CD4-positive, alpha-beta T cell treated with Interleukin-6 for 4 hours (primary cell): ENCODE results near the gene IL1RAP.
A peak's percentile ranks its signal among the peaks of the same experiment; 100 is the strongest.
"Not testable (repeated sequence)": the region's sequence is repeated elsewhere in the genome, so short reads cannot be mapped to it uniquely, and the experiment has no call there.

ENCODE experiments used
- DNase-seq: peaks from one replicate; pipeline ENCODE4 v3.0.0-alpha.2; 2020; ENCODE audit warnings: mixed read lengths

The IL1RAP gene

DNA sequence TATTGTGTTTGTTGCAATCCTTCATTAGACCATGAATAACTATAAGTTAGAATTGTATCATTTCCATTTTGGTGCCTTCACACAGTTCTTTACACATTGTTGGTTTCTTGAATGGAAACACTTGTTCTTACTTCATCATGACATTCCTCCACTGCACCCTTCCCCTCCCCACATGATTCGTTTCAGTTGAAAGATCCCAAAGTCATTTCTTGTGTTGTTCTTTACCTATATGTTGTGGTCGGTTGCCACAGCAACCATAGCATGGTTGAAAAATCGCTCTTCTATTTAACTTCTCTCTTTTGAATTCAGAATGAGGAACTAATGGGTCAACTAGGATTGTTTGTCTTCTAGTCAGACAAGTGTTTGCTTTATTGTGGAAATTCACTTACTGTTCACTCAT is 103.3 kb downstream of the IL1RAP start:
- peak; percentile 7 for DNase-seq

DNA sequence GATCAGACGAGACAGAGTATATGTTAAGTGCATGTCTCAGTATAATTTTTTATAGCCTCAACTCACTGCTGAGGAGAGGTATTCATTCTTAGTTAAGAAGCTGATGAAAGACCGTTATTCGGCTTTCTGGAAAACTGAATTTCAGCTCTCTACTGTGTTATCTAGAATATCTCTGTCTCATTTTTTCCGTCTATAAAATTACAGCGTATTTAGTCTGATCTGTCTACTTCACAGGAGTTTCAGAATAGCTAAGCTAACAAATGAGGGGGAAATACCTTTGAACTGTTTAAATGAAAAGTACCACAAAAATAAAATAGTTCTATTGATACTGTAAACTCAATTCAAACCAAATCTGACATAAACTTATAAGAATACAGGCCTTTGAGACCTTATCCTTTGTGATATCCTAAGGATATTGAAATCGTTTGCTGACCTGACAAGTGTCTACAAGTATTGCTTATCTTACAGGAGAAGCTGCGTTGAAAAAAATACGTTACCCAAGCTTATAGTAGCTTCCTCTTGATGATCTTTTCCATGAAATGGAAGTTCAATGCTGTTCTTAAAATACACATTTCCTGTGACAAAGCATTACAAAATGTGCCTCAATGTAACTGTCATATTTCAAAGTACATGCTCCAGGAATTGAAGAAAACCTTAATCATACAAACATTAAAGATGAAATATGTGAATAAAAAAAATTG is 104.6 kb downstream of the IL1RAP start:
- DNase-seq, result no peak

DNA sequence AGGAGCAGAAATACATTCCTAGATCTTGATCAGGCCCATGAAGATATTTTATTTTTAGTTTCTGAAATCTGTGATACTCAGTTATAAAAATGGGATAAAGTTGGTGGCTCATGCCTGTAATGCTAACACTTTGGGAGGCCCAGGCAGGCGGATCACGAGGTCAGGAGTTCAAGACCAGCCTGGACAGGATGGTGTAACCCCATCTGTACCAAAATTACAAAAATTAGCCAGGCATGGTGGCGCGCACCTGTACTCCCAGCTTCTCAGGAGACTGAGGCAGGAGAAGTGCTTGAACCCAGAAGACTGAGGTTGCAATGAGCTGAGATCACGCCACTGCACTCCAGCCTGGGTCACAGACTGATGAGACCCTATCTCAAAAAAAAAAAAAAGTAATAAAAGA is 105.5 kb downstream of the IL1RAP start:
- no peak for DNase-seq

DNA sequence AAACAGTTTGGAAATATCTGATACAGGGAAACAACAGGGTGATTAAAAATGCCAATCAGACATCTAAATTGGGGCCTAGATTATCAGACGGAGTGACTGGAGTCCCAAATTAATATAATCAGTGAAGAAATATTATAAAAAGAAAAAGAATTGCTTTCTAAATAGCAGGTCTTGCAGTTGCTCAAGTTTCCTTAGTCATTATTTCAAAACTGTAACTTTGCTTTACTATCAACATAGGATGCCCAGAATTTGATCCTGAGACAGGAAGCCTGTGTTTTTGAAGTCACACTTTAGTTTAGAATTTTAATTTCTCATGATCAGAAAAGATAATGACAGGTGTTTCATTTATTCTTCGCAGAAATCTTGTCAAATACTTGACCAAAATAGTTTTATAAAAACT is 105.9 kb downstream of the IL1RAP start:
- DNase-seq, result no peak

DNA sequence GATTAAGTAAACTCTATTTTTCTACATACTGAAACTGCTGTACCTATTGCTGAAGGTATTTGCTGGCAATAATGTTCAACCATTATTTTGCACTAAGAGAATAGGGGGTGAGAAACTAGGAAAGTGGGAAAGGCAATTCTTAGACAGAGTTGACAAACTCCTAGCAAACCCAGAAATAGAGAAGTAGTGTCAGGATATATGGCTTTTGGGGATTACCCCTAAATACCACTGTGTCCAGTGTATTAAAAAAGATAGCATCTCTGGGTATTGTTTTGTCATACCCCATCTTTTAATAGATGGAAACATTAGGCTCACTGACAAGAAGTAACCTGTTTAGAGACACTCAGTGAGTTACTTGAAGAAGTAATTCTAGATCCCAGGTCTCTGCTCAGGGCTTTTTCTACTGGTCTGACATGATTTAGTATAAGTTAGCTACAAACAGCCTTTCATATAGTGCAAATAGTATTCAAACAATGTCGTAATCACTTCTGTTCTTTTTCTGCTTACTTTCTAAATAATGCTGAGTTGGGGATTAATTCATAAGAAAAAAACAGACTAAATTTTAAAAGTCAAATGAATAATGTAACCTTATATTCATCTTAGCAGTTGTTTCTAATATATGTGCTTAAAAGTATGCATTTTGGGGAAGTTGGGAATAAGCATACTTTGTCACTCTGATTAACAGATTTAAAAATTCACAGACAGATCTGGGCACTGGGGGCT is 107.2 kb downstream of the IL1RAP start:
- DNase-seq, result no peak

DNA sequence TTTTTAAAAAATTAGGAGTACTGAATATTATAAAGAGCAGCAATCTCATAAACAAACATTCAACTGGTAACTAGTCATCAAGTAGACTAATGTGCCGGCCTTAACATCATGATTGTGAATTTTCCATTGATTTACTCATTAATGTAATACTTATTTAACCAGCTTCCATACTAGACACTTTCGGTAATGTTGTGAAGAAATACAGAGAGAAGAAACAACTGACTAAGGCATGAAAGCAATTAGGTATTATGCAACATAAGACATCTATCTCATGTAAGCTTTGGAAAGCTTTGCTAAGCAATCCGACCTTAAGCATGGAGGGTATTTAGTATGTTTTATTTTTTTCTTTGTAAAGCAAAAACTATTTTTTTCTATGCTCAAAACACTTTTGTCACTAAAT is 108.0 kb downstream of the IL1RAP start:
- no peak for DNase-seq

DNA sequence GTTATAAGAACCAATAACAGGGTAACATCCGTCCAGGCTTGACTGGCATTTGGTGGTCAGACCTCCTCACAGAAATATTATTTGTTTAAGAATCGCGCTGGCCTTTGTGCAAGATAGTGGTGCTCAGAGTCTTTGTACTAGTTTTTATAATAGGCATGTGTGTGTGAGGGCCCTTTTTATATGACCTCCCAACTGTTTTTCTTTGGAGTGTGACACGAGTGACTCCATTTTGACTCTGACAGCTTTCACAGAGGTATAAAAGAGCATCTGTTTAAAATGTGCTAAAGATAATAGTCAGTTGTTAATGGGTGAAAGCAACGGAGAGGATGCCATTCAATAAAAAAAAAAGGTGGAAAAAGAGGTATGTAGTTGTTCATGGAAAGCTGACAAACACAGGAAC is 110.4 kb downstream of the IL1RAP start:
- DNase-seq, result no peak

DNA sequence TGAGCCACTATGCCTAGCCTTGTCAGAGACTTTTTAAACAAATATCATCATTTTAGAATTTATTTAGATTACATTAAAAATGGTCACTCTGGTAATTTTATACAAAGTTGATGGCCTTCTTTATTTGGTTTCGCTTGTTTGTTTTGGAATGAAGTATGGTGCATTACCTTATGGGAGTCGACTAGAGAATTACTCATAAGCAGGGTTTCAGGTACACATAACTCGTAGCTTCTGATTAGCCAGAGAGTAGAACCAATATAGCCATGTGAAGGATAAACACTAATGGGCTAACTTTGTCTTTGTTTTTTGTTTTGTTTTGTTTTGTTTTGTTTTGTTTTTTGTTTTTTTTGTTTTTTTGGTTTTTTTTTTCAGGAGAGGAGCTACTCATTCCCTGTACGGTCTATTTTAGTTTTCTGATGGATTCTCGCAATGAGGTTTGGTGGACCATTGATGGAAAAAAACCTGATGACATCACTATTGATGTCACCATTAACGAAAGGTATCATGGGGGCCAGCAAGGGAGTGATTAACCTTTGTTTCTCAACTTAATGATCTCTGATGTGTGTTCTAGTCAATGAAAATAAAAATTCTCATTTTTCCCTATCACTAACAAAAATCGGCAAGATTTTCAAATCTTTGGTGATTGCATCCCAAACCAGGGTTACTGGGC is 113.2 kb downstream of the IL1RAP start:
- DNase-seq, result no peak

DNA sequence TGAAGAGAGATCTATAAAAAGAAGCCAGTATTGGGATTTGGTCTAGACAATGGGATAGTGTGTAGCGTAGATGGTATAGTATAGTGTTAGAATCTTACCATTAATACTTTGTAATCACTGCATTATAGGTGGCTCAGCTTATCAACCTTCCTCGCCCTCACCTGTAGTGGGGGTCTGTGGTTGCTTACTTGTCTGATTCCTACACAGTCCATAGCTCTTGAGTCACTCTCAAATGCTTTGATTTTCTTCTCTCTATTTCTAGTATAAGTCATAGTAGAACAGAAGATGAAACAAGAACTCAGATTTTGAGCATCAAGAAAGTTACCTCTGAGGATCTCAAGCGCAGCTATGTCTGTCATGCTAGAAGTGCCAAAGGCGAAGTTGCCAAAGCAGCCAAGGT is 115.2 kb downstream of the IL1RAP start:
- no peak for DNase-seq

DNA sequence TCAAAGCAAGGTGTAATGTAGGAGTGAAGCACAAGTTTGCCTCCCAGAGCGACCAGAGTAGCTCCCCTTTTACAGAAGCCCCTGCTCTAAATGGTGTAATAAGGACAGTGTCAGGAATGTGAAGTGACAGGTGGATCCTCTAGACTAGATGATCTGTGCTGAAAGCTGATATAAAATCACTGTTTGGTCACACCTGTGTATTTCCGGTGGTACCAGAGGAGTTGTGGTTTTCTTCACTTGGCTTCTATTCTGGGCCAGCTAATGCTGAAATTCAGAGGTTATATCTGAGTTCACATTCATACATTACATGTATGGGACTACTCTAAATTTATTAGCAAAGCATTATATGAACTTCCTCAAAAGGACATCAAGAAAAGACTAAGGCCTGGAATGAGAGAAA is 117.4 kb downstream of the IL1RAP start:
- no peak for DNase-seq

DNA sequence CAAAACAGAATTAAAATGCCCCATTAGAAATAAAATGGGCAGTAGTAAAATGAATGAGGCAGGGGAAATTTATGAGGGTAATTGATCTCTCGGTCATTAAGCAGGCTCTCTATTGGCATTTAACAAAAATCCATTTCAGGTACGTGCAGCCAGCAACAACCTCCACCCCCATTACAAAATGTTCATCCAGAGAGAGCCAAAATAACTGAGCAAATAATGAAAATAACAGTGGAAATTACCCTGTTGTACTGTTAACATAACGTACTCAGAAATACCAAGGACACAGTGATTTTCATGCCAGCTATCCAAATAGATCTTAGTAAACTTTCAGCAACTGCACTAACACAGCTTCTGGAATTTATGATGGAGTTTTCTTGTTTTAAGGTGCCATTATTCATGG is 127.7 kb downstream of the IL1RAP start:
- DNase-seq, result no peak

DNA sequence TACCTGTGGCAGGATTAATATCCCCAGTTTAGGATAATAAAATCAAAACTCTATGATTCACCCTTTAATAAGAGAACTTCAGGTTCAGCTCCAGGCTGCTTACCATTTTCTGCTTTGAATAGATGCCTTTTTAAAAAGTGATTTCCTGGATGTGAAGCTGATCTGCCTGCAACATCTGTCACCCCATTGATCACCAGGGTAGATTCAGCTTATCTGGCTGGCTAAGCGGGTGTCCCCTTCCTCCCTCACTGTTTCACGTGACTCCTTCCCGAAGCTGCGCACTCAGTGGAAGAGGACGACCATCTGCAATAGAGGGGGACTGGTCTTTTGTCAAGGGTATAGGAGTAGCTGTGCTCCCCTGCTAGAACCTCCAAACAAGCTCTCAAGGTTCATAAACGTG is 128.1 kb downstream of the IL1RAP start:
- DNase-seq, result no peak

DNA sequence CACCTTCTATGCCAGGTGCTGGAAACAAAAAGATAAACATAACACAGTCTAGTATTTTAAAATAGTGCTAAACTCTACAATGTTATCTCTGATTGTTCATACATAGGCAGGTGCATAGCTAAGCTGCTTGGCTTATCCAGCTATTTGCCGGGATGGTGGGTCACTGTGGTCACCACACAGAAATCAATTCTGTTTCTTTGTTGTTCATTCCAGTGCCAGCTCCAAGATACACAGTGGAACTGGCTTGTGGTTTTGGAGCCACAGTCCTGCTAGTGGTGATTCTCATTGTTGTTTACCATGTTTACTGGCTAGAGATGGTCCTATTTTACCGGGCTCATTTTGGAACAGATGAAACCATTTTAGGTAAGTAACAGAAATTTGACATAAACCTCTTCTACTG is 130.2 kb downstream of the IL1RAP start:
- DNase-seq, result no peak

DNA sequence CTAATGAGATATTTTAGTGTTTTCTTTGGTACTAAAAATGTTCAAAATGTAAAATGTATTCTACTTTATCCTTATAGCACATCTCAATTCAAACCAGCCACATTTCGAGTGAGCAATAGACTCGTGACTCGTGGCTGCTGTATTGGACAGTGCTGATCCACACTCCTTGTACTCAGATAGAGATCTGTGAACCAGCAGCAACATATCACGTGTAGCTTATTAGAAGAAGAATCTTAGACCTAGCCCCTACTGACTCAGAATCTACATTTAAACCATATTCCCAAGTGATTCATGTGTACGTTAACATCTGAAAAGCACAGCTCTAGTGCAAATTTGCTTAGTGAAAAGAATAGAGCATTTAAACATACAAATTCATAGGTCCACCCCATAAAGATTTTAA is 130.9 kb downstream of the IL1RAP start:
- no peak for DNase-seq

DNA sequence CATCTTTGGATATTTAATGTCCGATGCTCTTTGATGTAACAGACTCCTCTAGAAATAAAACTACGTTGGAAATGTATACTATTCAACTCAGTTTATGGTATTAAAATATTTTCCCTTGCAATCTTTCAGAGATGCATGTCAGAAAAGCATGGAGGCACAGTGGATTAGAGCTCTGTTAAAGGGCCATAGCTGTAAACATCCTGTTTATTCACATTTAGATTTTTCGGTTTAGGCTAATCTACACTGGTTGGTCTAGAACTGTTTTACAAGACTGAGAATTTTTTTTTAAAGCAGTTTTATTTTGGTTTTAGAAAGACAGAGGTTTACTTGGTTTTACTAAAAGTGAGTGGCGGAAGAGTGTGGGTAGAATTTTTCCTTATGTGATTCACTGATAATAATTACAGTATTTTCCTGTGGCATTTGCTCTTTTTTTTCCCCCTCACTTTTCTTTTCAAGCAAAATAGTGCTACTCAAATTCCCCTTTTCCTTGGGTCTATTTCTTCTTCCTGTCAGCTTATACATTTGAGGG is 132.1 kb downstream of the IL1RAP start:
- DNase-seq, result no peak

DNA sequence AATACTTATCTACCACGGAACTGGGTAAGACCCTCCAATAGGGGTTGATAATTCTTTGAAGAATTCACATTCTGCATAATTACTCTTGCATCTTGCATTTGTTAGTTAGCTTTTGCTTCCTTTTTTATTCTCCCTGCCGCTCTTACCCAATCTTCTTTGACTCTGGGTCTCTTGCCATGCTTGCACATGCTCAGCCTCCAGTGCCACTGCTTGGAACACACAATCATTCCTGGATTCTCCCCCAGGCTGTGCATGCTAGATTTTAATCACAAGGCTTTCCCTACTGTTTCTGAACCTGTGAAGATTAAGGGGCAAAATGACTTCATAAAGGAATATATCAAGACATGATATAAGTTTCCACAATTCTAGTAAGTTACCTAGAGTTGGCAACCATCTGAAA is 133.1 kb downstream of the IL1RAP start:
- DNase-seq, result no peak

DNA sequence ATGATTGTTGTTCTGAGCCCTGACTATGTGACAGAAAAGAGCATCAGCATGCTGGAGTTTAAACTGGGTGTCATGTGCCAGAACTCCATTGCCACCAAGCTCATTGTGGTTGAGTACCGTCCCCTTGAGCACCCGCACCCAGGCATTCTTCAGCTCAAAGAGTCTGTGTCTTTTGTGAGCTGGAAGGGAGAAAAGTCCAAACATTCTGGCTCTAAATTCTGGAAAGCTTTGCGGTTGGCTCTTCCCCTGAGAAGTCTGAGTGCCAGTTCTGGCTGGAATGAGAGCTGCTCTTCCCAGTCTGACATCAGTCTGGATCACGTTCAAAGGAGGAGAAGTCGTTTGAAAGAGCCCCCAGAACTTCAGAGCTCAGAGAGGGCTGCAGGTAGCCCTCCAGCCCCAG is 142.0 kb downstream of the IL1RAP start:
- no peak for DNase-seq

DNA sequence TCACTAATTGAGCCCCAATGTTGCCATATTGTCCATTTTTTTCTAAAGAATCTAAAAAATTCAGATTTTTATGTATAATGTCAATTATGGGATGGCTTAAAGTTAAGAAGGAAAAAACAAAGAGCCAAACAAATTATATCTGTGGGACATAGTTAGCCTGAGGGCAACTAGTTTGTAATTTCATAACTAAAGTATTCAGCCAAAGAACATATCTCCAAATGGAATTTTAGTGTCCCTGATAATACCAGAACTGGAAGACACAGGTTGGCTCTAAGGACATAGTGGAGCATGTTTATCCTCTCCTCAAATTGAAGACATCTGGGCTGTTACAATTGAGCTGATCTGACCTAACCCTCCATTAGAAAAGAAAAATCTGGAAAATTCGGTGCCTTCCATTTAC is 144.2 kb downstream of the IL1RAP start:
- DNase-seq, result no peak

DNA sequence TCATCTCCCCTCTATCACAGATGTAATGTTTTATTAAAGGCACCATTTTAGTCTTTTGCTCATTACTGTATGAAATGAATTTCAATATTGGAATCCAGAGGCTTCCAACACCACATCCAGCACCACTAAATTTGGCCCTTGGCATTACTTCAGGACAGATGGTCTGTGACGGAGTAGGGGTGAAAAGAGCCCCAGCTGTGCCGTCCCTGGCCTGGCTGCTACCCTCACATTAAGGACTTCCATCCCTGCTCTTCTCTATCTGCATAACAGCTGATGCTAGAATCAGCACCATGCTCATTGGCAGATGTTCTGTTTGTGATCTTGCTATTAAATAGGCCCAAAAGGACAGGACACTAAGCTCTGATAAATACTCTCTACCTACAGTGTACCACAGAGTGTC is 152.9 kb downstream of the IL1RAP start:
- DNase-seq, result no peak

DNA sequence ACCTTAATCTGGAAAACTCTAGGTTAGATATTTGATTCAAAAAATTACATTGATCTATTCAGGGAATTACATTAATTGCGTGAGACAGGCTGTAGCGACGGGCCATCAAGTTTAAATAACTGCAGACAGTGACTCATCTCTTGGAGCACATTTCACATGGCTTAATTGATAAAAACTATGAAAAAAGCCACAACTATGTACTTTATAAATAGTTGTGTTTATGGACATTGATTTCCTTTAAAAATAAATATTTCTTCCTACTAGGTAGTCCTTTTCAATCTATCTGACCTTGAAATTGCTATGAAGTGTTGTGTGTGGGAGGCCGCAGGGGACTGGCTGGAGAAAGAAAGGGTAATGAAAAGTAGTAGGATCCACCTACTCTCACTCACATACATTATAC is 157.8 kb downstream of the IL1RAP start:
- DNase-seq, result no peak

DNA sequence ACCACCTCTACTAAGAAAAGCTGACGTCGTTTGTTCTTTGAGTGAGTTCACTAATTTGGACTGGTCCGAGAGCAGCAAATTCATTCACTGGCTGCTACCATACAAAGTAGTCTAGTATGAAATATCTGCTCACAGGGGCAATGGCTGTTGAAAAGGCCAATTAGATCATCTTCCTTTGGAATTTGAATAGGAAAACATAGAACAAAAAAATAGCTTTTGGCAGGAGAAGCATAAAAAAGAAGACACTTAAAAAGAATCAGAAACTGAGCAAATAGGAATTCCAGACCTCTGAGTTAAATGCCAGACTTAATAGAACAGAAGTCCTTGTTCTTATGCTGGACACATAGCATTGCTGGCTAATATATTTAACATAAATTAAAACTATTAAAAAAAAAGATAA is 159.3 kb downstream of the IL1RAP start:
- no peak for DNase-seq

DNA sequence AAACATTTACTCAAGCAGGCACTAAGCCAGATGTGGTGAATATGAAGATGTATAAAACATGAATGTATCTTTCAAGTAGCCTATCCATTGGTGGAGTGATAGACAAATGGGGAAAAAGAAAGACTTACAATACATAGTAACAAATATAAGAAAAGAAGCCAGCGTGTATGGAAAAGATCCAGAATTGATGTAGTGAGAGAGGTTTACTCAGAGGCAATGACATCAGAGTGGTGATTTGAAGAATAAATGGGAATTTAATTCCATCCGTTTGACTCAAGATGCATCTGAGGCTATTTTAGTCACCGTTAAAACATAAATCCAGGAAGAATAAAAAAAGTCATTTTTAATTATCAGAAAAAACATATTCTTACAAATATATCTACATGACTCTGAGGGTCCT is 162.6 kb downstream of the IL1RAP start:
- no peak for DNase-seq

DNA sequence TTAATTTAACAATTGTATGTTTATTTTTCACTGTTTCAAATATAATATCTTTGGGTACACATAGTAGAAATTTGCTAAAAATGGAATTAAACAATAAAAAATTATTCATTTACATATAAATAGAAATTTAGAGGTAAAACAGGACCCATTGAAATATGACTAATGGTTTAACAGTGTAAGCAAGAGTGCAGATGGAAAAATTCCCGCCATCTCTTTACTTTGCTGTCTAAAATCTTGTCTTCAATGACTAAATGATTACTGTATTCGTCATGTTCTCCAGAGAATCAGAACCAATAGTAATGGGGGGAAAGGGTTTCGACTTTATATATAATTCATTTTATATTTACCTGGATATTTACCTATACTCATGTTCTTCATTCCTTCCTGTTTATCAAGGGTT is 163.1 kb downstream of the IL1RAP start:
- DNase-seq, result no peak

DNA sequence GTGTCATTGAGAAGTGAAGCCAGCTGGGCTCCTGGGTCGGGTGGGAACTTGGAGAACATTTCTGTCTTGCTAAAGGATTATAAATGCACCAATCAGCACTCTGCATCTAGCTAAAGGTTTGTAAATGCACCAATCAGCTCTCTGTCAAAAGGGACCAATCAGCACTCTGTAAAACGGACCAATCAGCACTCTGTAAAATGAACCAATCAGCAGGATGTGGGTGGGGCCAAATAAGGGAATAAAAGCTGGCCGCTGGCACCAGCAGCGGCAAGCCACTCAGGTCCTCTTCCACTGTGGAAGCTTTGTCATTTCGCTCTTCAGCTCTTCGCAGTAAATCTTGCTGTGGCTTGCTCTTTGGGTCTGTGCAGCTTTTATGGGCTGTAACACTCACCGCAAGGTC is 164.0 kb downstream of the IL1RAP start:
- DNase-seq, result not testable (repeated sequence)
